Keratinocyte (primary cell): ENCODE results near the gene NRIP2.
A peak's percentile ranks its signal among the peaks of the same experiment; 100 is the strongest.

Experiments used
- CTCF ChIP-seq, 3 experiments: IDR thresholded peaks in 1 of 3; conservative IDR thresholded peaks in 1 of 3; optimal IDR thresholded peaks in 1 of 3; 2 replicates in 2 of 3; 3 replicates in 1 of 3; pipeline versions ENCODE3 to v1.5.1; 2011; ENCODE audit warnings: low read length in 3 of 3, mild to moderate bottlenecking in 3 of 3, moderate library complexity in 2 of 3, control low read depth in 1 of 3, inconsistent platforms in 1 of 3; ENCODE audit not compliant: insufficient read depth in 2 of 3; ENCODE audit errors: extremely low read depth in 1 of 3
- EZH2 ChIP-seq: IDR thresholded peaks from one replicate; pipeline ENCODE4 v1.6.1; 2012; ENCODE audit warnings: inconsistent platforms, mild to moderate bottlenecking, low read length, moderate library complexity

- TF ChIP-seq CTCF (optimal IDR thresholded peaks at IDR 0.05 in 1 of 3, IDR thresholded peaks at IDR 0.05 in 1 of 3, conservative IDR thresholded peaks at IDR 0.05 in 1 of 3; ENCODE audit: extremely low read depth in 1 of 3, insufficient read depth in 2 of 3, low read length in 3 of 3) (peak; percentile 62 to 70 (median 66)), EZH2 (no peak)
These were observed 21.3 kb downstream of the NRIP2 start for GRCh38 chr12:2813214-2814185.
